Hepatocyte (in vitro differentiated cells): ENCODE results near the gene CACNA1C. TPM values are rescaled to one million over a fixed set of nuclear protein-coding genes. Genes with fewer than 3 reads are reported as not detected.

Source experiments
- DNase-seq: peaks from one replicate; pipeline ENCODE4 v3.0.0-alpha.2; 2016; ENCODE audit warnings: low spot score
- H2AFZ ChIP-seq: fragments of 200-600 bp; sonication (generic); 2 replicates; pipeline ENCODE4 v1.6.0; 2016; ENCODE audit warnings: antibody characterized with exemption, mild to moderate bottlenecking
- H3K27ac ChIP-seq: fragments of 200-600 bp; sonication (generic); 2 replicates; pipeline ENCODE4 v1.5.1; 2016; ENCODE audit warnings: mild to moderate bottlenecking
- H3K27me3 ChIP-seq: fragments of 200-600 bp; sonication (generic); 2 replicates; pipeline ENCODE4 v1.6.1; 2016
- H3K36me3 ChIP-seq: fragments of 200-600 bp; sonication (generic); replicated peaks from 2 replicates; pipeline ENCODE4 v1.5.1; 2016; ENCODE audit warnings: low read depth; ENCODE audit not compliant: insufficient read depth
- H3K4me1 ChIP-seq: fragments of 200-600 bp; sonication (generic); 2 replicates; pipeline ENCODE4 v1.5.1; 2016; ENCODE audit warnings: mild to moderate bottlenecking, moderate library complexity; ENCODE audit not compliant: insufficient read depth
- H3K4me2 ChIP-seq: fragments of 200-600 bp; sonication (generic); 2 replicates; pipeline ENCODE4 v1.6.0; 2016
- H3K4me3 ChIP-seq: fragments of 200-600 bp; sonication (generic); 2 replicates; pipeline ENCODE4 v1.5.1; 2016; ENCODE audit warnings: mild to moderate bottlenecking
- H3K79me2 ChIP-seq: fragments of 200-600 bp; sonication (generic); 2 replicates; pipeline ENCODE4 v1.6.0; 2017; ENCODE audit warnings: mild to moderate bottlenecking
- H3K9me2 ChIP-seq: fragments of 200-600 bp; sonication (generic); replicated peaks from 2 replicates; pipeline ENCODE4 v1.6.0; 2017; ENCODE audit warnings: mild to moderate bottlenecking; ENCODE audit not compliant: insufficient read depth
- H3K9me3 ChIP-seq: fragments of 200-600 bp; sonication (generic); 2 replicates; pipeline ENCODE4 v1.5.1; 2016; ENCODE audit warnings: low read depth, mild to moderate bottlenecking
- H4K20me1 ChIP-seq: fragments of 200-600 bp; sonication (generic); 2 replicates; pipeline ENCODE4 v1.6.0; 2016; ENCODE audit warnings: mild to moderate bottlenecking; ENCODE audit not compliant: insufficient read depth, poor library complexity, severe bottlenecking
- CTCF ChIP-seq: fragments of 200-600 bp; sonication (generic); IDR thresholded peaks from 2 replicates; pipeline ENCODE4 v1.5.1; 2016; ENCODE audit warnings: antibody characterized with exemption, mild to moderate bottlenecking; ENCODE audit not compliant: poor library complexity
- EZH2 ChIP-seq: fragments of 200-600 bp; sonication (generic); IDR thresholded peaks from 2 replicates; pipeline ENCODE4 v1.6.1; 2016; ENCODE audit warnings: antibody characterized with exemption, mild to moderate bottlenecking, borderline replicate concordance
- EZH2phosphoT487 ChIP-seq: fragments of 200-600 bp; sonication (generic); IDR thresholded peaks from one replicate; pipeline ENCODE4 v1.6.1; 2018; ENCODE audit warnings: antibody characterized with exemption, mild to moderate bottlenecking, low read depth, moderate library complexity; ENCODE audit not compliant: unreplicated experiment, severe bottlenecking
- WGBS: methylation state at CpG from one replicate; pipeline ENCODE4 v1.1.6; 2016; ENCODE audit warnings: low lambda C conversion rate; ENCODE audit errors: missing lambda C conversion rate; 5-methylcytosine and 5-hydroxymethylcytosine counted together
- polyA plus RNA-seq: library from polyadenylated mRNA; unstranded; fragments of >200 nt; fragmentation: Nextera tagmentation; extraction: Ambion mirVana; gene quantifications from 2 replicates; pipeline ENCODE4 v1.2.1, GENCODE V29; 2016
- total RNA-seq: library from RNA; depleted of rRNA; stranded (reverse); fragments of >200 nt; gene quantifications from 2 replicates; pipeline ENCODE4 v1.2.3, GENCODE V29; 2014

Gene CACNA1C
- total and polyA plus RNA-seq, 2 experiments from 2014 or later, result 3.2 to 4.0 TPM

GRCh38 chr12:2456122-2456812, 403.5 kb downstream of the CACNA1C start:
- DNase-seq, result no peak
- TF ChIP-seq EZH2phosphoT487, result no peak
- TF ChIP-seq EZH2, result no peak
- TF ChIP-seq CTCF, result no peak
- H3K36me3 ChIP-seq, result no peaks in the 10 kb centered on the region
- no peaks in the 10 kb centered on the region for H4K20me1 ChIP-seq
- no peak overlapping the region for H2AFZ ChIP-seq
- 90% methylated on average over 12 of the region's 12 CpGs for WGBS
- H3K27me3 ChIP-seq, result no peaks in the 10 kb centered on the region
- no peak overlapping the region for H3K4me3 ChIP-seq
- H3K79me2 ChIP-seq, result no peaks in the 10 kb centered on the region
- H3K4me2 ChIP-seq, result no peak overlapping the region
- no peak overlapping the region for H3K27ac ChIP-seq
- H3K9me2 ChIP-seq, result no peaks in the 10 kb centered on the region
- no peaks in the 10 kb centered on the region for H3K4me1 ChIP-seq
- H3K9me3 ChIP-seq, result no peaks in the 10 kb centered on the region

GRCh38 chr12:2456813-2457186, 404.0 kb downstream of the CACNA1C start:
- Histone ChIP-seq H3K4me1 (no peaks in the 10 kb centered on the region), H3K9me2 (no peaks in the 10 kb centered on the region), H3K79me2 (no peaks in the 10 kb centered on the region), H3K4me3 (no peak overlapping the region), H4K20me1 (no peaks in the 10 kb centered on the region), H3K4me2 (no peak overlapping the region), H3K9me3 (no peaks in the 10 kb centered on the region), H3K36me3 (no peaks in the 10 kb centered on the region), H2AFZ (no peak overlapping the region), H3K27me3 (no peaks in the 10 kb centered on the region), H3K27ac (no peak overlapping the region)
- DNase-seq, result no peak
- TF ChIP-seq EZH2, result no peak
- TF ChIP-seq EZH2phosphoT487, result no peak
- TF ChIP-seq CTCF, result no peak
- WGBS, result 96% methylated on average over 6 of the region's 6 CpGs

GRCh38 chr12:2457215-2457932, 404.6 kb downstream of the CACNA1C start:
- DNase-seq, result no peak
- no peak overlapping the region for H3K27ac ChIP-seq
- no peak overlapping the region for H3K4me2 ChIP-seq
- no peaks in the 10 kb centered on the region for H3K27me3 ChIP-seq
- H3K36me3 ChIP-seq, result no peaks in the 10 kb centered on the region
- H3K9me3 ChIP-seq, result no peaks in the 10 kb centered on the region
- H3K4me1 ChIP-seq, result no peaks in the 10 kb centered on the region
- H3K9me2 ChIP-seq, result no peaks in the 10 kb centered on the region
- 86% methylated on average over 23 of the region's 23 CpGs for WGBS
- no peaks in the 10 kb centered on the region for H3K79me2 ChIP-seq
- H3K4me3 ChIP-seq, result no peak overlapping the region
- no peaks in the 10 kb centered on the region for H4K20me1 ChIP-seq
- H2AFZ ChIP-seq, result no peak overlapping the region
- no peak for TF ChIP-seq CTCF
